GM12873 (cell line): ENCODE results near the gene AQP4.

ENCODE experiments used
- TF ChIP-seq, protein P1 (sequence below): IDR thresholded peaks from 2 replicates; pipeline ENCODE4 v1.5.1; 2012; ENCODE audit warnings: low read depth, mild to moderate bottlenecking, moderate library complexity, low read length, control low read depth; ENCODE audit not compliant: insufficient read depth; ENCODE audit errors: missing control alignments

AQP4 gene

DNA sequence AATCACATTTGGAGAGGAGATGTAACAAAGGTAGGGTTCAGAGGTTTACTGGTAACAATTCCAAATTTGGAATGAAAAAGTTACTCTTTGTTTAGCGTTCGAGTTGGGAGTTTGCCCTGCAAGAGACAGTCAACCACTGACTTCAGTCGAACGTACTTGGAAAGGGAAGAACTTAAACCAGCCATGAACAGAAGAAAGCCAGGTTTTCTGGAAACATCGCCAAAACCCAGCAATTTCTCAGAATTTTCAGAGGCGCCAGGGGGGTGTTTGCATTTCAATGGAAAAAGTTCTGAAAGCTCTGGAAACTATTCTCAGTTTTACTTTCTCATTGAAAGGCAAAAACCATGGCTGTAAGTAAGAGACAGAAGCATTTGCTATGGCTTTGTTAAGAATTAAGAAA lies 28.5 kb upstream of the AQP4 start:
- TF ChIP-seq, protein P1, sequence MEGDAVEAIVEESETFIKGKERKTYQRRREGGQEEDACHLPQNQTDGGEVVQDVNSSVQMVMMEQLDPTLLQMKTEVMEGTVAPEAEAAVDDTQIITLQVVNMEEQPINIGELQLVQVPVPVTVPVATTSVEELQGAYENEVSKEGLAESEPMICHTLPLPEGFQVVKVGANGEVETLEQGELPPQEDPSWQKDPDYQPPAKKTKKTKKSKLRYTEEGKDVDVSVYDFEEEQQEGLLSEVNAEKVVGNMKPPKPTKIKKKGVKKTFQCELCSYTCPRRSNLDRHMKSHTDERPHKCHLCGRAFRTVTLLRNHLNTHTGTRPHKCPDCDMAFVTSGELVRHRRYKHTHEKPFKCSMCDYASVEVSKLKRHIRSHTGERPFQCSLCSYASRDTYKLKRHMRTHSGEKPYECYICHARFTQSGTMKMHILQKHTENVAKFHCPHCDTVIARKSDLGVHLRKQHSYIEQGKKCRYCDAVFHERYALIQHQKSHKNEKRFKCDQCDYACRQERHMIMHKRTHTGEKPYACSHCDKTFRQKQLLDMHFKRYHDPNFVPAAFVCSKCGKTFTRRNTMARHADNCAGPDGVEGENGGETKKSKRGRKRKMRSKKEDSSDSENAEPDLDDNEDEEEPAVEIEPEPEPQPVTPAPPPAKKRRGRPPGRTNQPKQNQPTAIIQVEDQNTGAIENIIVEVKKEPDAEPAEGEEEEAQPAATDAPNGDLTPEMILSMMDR = no peak

DNA sequence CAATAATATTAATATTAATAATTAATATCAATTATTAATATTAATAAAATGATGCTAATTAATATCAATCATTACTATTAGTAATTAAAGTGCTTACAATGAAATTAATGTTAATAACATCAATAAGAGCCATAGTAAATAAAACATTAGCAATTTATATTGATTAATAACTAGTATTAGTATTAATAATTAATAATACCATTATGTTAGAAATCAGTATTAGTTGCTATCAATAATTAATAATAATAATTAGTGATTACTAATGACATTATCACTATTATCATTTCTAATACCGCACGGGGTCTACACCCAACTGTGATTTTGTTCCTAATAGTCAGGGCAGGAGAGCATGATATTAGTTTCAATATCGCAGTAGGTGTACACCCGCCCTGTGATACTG lies 22.8 kb upstream of the AQP4 start:
- TF ChIP-seq, protein P1 = no peak

DNA sequence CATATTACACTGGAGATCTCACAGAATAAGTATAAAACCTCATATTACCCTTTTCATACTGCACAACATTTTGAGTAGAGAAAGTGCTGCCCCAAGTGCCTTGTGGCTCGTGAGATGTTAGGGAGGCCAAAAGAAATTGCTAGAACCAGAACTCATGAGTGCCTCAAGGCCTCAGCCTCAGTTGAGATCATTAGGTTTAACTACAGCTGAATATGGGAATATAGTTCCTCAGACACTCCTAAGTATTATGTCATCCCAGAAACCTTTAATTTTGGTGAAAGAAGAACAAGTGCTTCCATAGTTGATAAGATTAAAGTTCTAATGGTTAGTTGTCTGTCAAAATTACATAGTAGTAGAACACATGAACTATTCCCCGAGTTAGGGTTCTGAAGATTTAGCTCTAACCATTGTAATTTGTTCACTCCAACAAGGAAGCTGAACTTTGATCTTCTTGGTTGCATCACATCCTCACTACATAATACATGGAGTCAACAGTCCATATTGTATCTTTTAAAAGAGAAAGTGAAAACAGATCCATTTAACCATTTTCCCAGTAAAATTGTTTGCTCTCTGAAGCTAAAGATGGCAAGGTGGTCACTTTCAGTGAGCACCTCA lies 9.6 kb upstream of the AQP4 start:
- TF ChIP-seq, protein P1 = no peak

DNA sequence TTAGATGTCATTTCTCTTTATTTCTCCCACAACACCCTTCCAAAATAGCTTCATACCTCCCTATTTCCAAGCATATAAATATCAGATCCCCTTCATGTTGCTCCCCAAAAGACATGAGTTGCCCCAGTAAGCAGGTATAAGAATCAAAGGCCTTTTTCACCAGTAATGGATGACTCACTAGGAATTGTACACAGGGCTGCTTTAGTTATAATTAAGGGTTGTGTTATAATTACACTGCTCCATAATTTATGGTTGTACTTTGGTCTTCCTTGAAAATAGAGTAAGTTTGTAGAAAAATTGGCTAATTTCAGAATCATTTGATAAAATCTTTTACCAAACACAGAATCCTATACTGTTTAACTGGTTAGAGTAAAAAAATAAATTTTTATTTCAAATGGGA lies 8.8 kb upstream of the AQP4 start:
- TF ChIP-seq, protein P1 = no peak

DNA sequence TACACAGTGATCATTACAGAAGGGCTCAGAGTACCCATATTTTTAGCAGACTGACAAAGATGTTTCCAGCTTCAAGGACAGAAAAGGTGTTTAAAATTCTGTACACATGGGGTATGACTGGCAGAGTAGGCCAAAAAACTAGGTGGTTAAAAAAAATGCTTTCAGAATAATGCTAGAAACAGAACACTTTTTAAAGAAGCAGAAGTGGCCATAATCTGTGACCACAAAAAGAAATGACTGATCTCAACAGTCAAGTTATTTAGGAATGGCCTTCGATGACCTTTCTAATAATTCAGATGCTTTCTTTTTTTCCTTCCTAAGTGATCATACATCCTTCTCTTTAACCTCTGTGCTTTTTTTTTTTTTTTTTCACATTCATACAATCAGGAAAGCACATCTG lies 4.1 kb upstream of the AQP4 start:
- TF ChIP-seq, protein P1 = no peak

DNA sequence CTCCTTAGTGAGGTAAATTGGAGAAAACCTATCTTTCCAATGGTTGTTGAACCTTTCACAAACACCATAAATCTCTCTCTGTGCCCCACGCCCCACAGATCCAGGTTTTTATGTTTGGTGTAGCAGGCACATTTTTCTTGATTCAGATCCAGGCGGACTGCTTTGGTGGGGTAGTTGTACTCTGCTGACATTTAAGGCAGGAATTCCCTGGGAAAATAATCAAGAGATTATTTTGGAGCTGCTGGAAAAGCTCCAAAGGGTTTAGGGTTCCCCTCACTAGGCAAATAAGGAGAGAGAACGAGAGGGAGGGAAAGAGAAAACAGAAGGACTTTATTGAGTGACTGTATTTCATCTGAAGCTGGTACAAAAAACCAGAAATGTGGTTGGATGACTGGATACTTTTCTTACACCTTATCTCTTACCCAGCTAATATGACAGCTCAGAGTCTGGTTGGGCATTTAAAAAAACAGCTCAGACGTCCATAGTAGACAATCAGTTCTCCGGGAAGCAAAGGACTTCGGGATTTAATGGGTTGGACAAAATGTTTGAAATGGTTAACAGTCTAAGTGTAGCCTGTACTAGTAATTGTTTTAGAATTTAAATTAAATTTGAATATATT lies 3.6 kb upstream of the AQP4 start:
- TF ChIP-seq, protein P1 = no peak

DNA sequence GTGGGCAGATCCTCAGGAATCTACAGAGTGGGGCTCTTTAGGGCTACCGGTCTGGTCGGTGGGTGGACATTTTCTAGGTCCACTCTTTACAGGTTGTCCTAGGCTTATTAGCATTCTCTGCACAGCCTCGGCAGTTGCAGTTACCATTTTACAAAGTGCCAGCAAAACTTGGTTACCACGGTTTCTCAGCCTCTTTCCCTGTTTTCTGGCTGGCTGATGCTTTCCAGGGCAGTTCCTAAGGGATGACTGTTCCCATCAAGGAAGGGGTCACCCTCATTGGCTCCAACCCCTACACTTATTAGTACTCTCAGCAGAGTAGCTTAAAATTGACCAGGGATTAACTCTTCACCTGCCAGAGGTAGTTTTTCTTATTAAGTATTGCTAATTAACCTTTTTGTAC lies 2.0 kb upstream of the AQP4 start:
- TF ChIP-seq, protein P1 = no peak

DNA sequence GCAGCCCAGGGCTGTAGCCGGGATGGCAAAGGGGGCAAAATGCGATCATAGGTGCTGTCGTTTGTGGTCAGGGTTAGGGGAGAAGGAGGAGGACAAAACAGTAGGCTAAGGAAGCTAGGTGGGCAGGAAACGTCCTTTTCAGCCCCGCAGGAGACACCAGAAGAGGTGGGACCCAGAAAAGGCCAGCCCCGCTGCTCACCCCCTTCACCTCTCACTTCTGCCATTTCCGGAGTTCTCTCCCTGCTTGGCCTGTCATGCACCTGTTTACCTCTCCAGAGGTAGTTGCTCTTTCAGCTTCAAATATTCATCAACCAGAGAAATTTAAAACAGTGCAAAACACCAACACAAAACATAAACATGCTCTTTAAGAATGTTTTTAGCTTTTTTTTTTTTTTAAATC lies 849 bp downstream of the AQP4 start:
- TF ChIP-seq, protein P1 = no peak
